ENCODE results near the gene NAT9. TPM values are rescaled to one million over a fixed set of nuclear protein-coding genes. Genes with fewer than 3 reads are reported as not detected.

The NAT9 gene
- total RNA-seq, 5 donors from 2014 or later (not counting 1 experiment from before 2014, with no cell fraction given), result 37.2 to 74.4 (median 71.9) TPM

GRCh38 chr17:74770498-74771318, 5.4 kb downstream of the NAT9 start:
- DNase-seq (peak; percentile 51 to 85 (median 75)), ATAC-seq (replicated peaks in 1 of 4) (peak; percentile 88 to 96 (median 88))
- no peak overlapping the region for H3K4me3 ChIP-seq (ENCODE audit: control insufficient read depth in 1 of 2, extremely low read depth in 1 of 2, low read length in 1 of 2)
- Mint-ChIP-seq H3K27ac (peak overlapping the region; percentile 84 to 86), H3K4me3 (no peak overlapping the region), H3K4me1 (peaks cover 37 to 48% (median 45%) of the 10 kb centered on the region in 3 donors), H3K9me3 (no peaks in the 10 kb centered on the region), H3K27me3 (no peaks in the 10 kb centered on the region), H3K36me3 (peaks cover 41% of the 10 kb centered on the region)
- no peaks in the 10 kb centered on the region for H3K27me3 ChIP-seq (replicated peaks in 1 of 2; ENCODE audit: control insufficient read depth in 2 of 2, extremely low read depth in 1 of 2, insufficient read depth in 2 of 2, low read length in 1 of 2)
- WGBS (ENCODE audit: insufficient coverage), result 63% methylated on average over 12 of the region's 16 CpGs
- H3K4me1 ChIP-seq (ENCODE audit: control insufficient read depth in 1 of 2, extremely low read depth in 1 of 2, insufficient read depth in 2 of 2, low read length in 2 of 2), result peaks cover 0 to 62% of the 10 kb centered on the region in 2 experiments
- ChIA-PET POLR2A (interaction anchor here in 1 of 2 donors (1.1 kb wide), 1 partner anchor 14 kb away, joined by 3 read pairs; no protein-coding TSS in a partner anchor), CTCF (interaction anchor here (0.7 to 2.7 kb wide), 13 partner anchors 11 to 113 kb away, joined by 3 to 27 read pairs (median 5); partner anchors contain the start of gene RAB37 (in 1 of the 2))
- H3K27ac ChIP-seq (ENCODE audit: low read length), result peak overlapping the region; percentile 14
- H3K9me3 ChIP-seq, result no peaks in the 10 kb centered on the region
- H3K36me3 ChIP-seq (ENCODE audit: control insufficient read depth in 2 of 2, extremely low read depth in 1 of 2, insufficient read depth in 1 of 2, low read length in 1 of 2), result peaks cover 32 to 81% of the 10 kb centered on the region in 2 donors

DNA sequence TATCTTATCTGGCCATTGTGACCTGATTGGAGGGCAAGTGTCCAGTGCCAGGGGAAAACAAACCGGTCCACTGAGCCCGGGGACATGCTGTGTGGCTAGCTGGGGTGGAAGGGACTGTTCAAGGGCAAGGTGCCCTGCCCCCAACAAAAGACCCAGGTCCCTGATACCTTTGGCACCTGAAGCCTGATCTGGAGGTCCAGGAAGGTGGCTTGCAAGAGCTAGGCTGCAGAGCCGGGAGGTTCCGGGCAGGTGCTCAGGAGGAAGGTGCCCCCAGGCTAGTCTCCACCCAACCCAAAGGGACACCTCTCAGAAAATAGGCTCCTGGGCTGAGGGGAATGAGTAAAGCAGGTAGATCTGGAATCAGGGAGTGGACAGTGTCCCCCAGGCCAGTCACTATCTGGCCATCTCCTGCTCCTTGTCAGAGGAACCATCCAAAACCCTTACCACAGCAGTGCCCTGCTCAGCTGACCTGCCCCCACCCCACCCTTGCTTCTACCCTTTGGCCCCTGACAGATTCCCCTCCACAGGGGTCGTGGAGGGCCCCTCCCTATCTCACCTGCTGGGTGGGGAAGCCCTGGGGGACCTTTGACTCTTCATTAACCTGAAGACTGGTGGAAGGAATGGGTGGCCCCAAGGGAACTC, 6.2 kb downstream of the NAT9 start:
- no peaks in the 10 kb centered on the region for H3K27me3 ChIP-seq (replicated peaks in 1 of 2; ENCODE audit: control insufficient read depth in 2 of 2, extremely low read depth in 1 of 2, insufficient read depth in 2 of 2, low read length in 1 of 2)
- H3K4me1 ChIP-seq (ENCODE audit: control insufficient read depth in 1 of 2, extremely low read depth in 1 of 2, insufficient read depth in 2 of 2, low read length in 2 of 2), result peaks cover 0 to 54% of the 10 kb centered on the region in 2 experiments
- POLR2A ChIA-PET, result interaction anchor here (0.6 to 1.1 kb wide), 2 partner anchors 13 to 104 kb away, joined by 3 read pairs; no protein-coding TSS in a partner anchor
- 85% methylated on average over 3 of the region's 5 CpGs for WGBS (ENCODE audit: insufficient coverage)
- no peak overlapping the region for H3K4me3 ChIP-seq (ENCODE audit: control insufficient read depth in 1 of 2, extremely low read depth in 1 of 2, low read length in 1 of 2)
- Mint-ChIP-seq H3K9me3 (no peaks in the 10 kb centered on the region), H3K27ac (peak overlapping the region; percentile 84 to 86), H3K4me3 (no peak overlapping the region), H3K36me3 (peaks cover 41% of the 10 kb centered on the region), H3K4me1 (peaks cover 31 to 43% (median 40%) of the 10 kb centered on the region in 3 donors), H3K27me3 (no peaks in the 10 kb centered on the region)
- ATAC-seq (replicated peaks in 1 of 4) (peak in 1 of 4 experiments; percentile 5), DNase-seq (no peak)
- no peaks in the 10 kb centered on the region for H3K9me3 ChIP-seq
- peaks cover 32 to 83% of the 10 kb centered on the region in 2 donors for H3K36me3 ChIP-seq (ENCODE audit: control insufficient read depth in 2 of 2, extremely low read depth in 1 of 2, insufficient read depth in 1 of 2, low read length in 1 of 2)
- CTCF ChIA-PET, result interaction anchor here (0.6 to 2.7 kb wide), 9 partner anchors 10 to 113 kb away, joined by 3 to 27 read pairs (median 6); partner anchors contain the start of gene RAB37 (in 1 of the 2)
- peak overlapping the region; percentile 14 for H3K27ac ChIP-seq (ENCODE audit: low read length)

DNA sequence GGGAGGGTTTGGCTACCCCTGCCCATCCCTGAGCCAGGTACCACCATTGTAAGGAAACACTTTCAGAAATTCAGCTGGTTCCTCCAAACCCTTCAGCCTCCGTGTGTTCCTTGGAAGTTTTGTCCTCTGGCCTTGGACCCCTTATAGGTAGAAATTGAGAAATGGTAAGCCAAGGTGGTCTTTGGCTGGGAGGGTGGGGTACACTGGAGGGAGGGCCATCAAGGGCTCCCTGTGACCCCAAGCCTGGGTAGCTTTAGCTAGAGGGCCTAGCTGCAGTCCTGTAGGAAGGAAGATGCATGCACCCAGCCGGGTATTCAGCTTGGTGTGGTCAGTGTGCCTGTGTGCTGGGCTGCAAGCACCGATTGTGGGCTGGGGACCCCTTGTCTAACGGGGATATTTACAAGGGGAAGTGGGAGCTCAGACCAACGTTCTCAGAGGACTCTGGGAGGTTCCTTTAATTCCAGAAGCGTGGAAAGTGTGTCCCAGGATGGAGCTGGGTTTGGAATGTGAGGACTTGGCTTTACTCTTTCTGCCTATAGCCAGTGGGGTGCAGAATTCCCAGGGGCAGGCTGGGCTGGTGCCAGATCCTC, 6.8 kb downstream of the NAT9 start:
- no peak for DNase-seq
- Histone ChIP-seq H3K4me1 (ENCODE audit: control insufficient read depth in 1 of 2, extremely low read depth in 1 of 2, insufficient read depth in 2 of 2, low read length in 2 of 2) (peaks cover 0 to 55% of the 10 kb centered on the region in 2 experiments), H3K27me3 (replicated peaks in 1 of 2; ENCODE audit: control insufficient read depth in 2 of 2, extremely low read depth in 1 of 2, insufficient read depth in 2 of 2, low read length in 1 of 2) (no peaks in the 10 kb centered on the region), H3K36me3 (ENCODE audit: control insufficient read depth in 2 of 2, extremely low read depth in 1 of 2, insufficient read depth in 1 of 2, low read length in 1 of 2) (peaks cover 33 to 89% of the 10 kb centered on the region in 2 donors), H3K27ac (ENCODE audit: low read length) (peak overlapping the region; percentile 8), H3K9me3 (no peaks in the 10 kb centered on the region), H3K4me3 (ENCODE audit: control insufficient read depth in 1 of 2, extremely low read depth in 1 of 2, low read length in 1 of 2) (no peak overlapping the region)
- Mint-ChIP-seq H3K27ac (peak overlapping the region; percentile 39 to 85), H3K4me3 (no peak overlapping the region), H3K27me3 (no peaks in the 10 kb centered on the region), H3K36me3 (peaks cover 44% of the 10 kb centered on the region), H3K4me1 (peaks cover 31 to 45% (median 40%) of the 10 kb centered on the region in 3 donors), H3K9me3 (no peaks in the 10 kb centered on the region)
- no peak for ATAC-seq (replicated peaks in 1 of 4)
- 87% methylated on average over 5 of the region's 6 CpGs for WGBS (ENCODE audit: insufficient coverage)
- CTCF ChIA-PET, result interaction anchor here (0.5 to 2.7 kb wide), 7 partner anchors 14 to 112 kb away, joined by 3 to 27 read pairs (median 6); partner anchors contain the start of gene RAB37 (in 1 of the 2)
- POLR2A ChIA-PET, result interaction anchor here in 1 of 2 donors (0.6 kb wide), 2 partner anchors 20 to 105 kb away, joined by 3 to 8 read pairs; no protein-coding TSS in a partner anchor

- Mint-ChIP-seq H3K4me1 (peaks cover 31 to 43% (median 38%) of the 10 kb centered on the region in 3 donors), H3K9me3 (no peaks in the 10 kb centered on the region), H3K27me3 (no peaks in the 10 kb centered on the region), H3K27ac (peak overlapping the region; percentile 68 to 72), H3K4me3 (no peak overlapping the region), H3K36me3 (peaks cover 40% of the 10 kb centered on the region)
- Histone ChIP-seq H3K27ac (ENCODE audit: low read length) (no peak overlapping the region), H3K4me3 (ENCODE audit: control insufficient read depth in 1 of 2, extremely low read depth in 1 of 2, low read length in 1 of 2) (no peak overlapping the region), H3K4me1 (ENCODE audit: control insufficient read depth in 1 of 2, extremely low read depth in 1 of 2, insufficient read depth in 2 of 2, low read length in 2 of 2) (peaks cover 0 to 60% of the 10 kb centered on the region in 2 experiments), H3K27me3 (replicated peaks in 1 of 2; ENCODE audit: control insufficient read depth in 2 of 2, extremely low read depth in 1 of 2, insufficient read depth in 2 of 2, low read length in 1 of 2) (no peaks in the 10 kb centered on the region), H3K36me3 (ENCODE audit: control insufficient read depth in 2 of 2, extremely low read depth in 1 of 2, insufficient read depth in 1 of 2, low read length in 1 of 2) (peaks cover 36 to 95% of the 10 kb centered on the region in 2 donors), H3K9me3 (no peaks in the 10 kb centered on the region)
- no peak for ATAC-seq (replicated peaks in 1 of 4)
- ChIA-PET POLR2A (no interaction called here), CTCF (interaction anchor here (1.0 to 2.7 kb wide), 3 partner anchors 17 to 31 kb away, joined by 3 to 19 read pairs (median 5); partner anchors contain the start of gene RAB37 (in 1 of the 2))
- WGBS (ENCODE audit: insufficient coverage), result 71% methylated on average over 3 of the region's 7 CpGs
- DNase-seq, result no peak
Observed at GRCh38 chr17:74768763-74769114, 7.4 kb downstream of the NAT9 start.

DNA sequence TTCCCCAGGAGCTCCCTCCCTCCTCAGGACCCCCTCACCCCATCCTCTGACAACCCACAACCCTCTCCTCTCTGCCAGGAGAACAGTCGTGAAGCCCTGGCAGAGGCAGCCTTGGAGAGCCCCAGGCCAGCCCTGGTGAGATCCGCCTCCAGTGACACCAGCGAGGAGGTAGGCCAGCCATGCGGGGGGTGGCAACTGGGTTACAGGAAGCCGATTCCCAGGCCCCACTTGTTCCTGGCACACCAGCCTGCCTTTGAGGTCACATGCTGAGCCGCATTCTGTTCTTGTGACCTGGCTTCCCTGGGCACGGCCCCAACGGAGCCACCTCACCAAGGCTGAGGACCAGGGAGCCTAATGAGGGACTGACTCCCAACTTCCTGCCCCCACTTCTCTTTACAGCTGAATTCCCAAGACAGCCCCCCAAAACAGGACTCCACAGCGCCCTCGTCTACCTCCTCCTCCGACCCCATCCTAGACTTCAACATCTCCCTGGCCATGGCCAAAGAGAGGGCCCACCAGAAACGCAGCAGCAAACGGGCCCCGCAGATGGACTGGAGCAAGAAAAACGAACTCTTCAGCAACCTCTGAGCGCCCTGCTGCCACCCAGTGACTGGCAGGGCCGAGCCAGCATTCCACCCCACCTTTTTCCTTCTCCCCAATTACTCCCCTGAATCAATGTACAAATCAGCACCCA, 7.9 kb downstream of the NAT9 start:
- peaks cover 30 to 41% (median 36%) of the 10 kb centered on the region in 3 donors for H3K4me1 Mint-ChIP-seq
- CTCF ChIA-PET, result interaction anchor here in 1 of 2 donors (1.4 kb wide), 1 partner anchor 22 kb away, joined by 4 read pairs; no protein-coding TSS in a partner anchor
- no peaks in the 10 kb centered on the region for H3K9me3 ChIP-seq
- peaks cover 0 to 64% of the 10 kb centered on the region in 2 experiments for H3K4me1 ChIP-seq (ENCODE audit: control insufficient read depth in 1 of 2, extremely low read depth in 1 of 2, insufficient read depth in 2 of 2, low read length in 2 of 2)
- peak overlapping the region; percentile 68 to 72 for H3K27ac Mint-ChIP-seq
- H3K4me3 Mint-ChIP-seq, result no peak overlapping the region
- H3K36me3 Mint-ChIP-seq, result peaks cover 38% of the 10 kb centered on the region
- 70% methylated on average over 14 of the region's 17 CpGs for WGBS (ENCODE audit: insufficient coverage)
- POLR2A ChIA-PET, result no interaction called here
- H3K9me3 Mint-ChIP-seq, result no peaks in the 10 kb centered on the region
- H3K27me3 Mint-ChIP-seq, result no peaks in the 10 kb centered on the region
- H3K27me3 ChIP-seq (replicated peaks in 1 of 2; ENCODE audit: control insufficient read depth in 2 of 2, extremely low read depth in 1 of 2, insufficient read depth in 2 of 2, low read length in 1 of 2), result no peaks in the 10 kb centered on the region
- DNase-seq (no peak), ATAC-seq (replicated peaks in 1 of 4) (no peak)
- peaks cover 36 to 95% of the 10 kb centered on the region in 2 donors for H3K36me3 ChIP-seq (ENCODE audit: control insufficient read depth in 2 of 2, extremely low read depth in 1 of 2, insufficient read depth in 1 of 2, low read length in 1 of 2)
- H3K4me3 ChIP-seq (ENCODE audit: control insufficient read depth in 1 of 2, extremely low read depth in 1 of 2, low read length in 1 of 2), result no peak overlapping the region
- peak overlapping the region; percentile 10 for H3K27ac ChIP-seq (ENCODE audit: low read length)

Measured in T-cell (primary cell).